SK-N-SH (cell line): ENCODE measurements around the gene RARB. TPM values are rescaled to one million over a fixed set of nuclear protein-coding genes. Genes with fewer than 3 reads are reported as not detected.

Experiments
- CTCF ChIA-PET: fragments of 300-600, 350-600 bp; formaldehyde crosslinking; extraction: SDS; loops from one replicate; lab custom pipeline; 2021; lab: Yijun Ruan, JAX
- POLR2A ChIA-PET: fragments of 350-600 bp; sonication (Branson Sonifier 250); formaldehyde crosslinking; extraction: SDS; loops from one replicate; lab custom pipeline; 2020; ENCODE audit warnings: antibody characterized with exemption, inconsistent platforms; lab: Yijun Ruan, JAX
- DNase-seq: peaks from one replicate; pipeline ENCODE4 v3.0.0; 2012
- H2AFZ ChIP-seq: fragments of 200-600 bp; sonication (generic); 2 replicates; pipeline ENCODE4 v1.8.1; 2016; ENCODE audit warnings: antibody characterized with exemption, mild to moderate bottlenecking, low read depth
- H3F3A ChIP-seq: fragments of 200-600 bp; sonication (generic); replicated peaks from 2 replicates; pipeline ENCODE3; 2016; ENCODE audit warnings: antibody characterized with exemption, mild to moderate bottlenecking; ENCODE audit not compliant: insufficient read depth
- H3K27ac ChIP-seq, 2 experiments: fragments of 200-500 bp in 1 of 2; fragments of 200-600 bp in 1 of 2; sonication (Bioruptor generic) in 1 of 2; sonication (generic), shearing (Covaris generic) in 1 of 2; 2 replicates each; pipeline versions ENCODE4 v1.5.1 to v1.6.1; 2014 to 2016; ENCODE audit warnings: low read depth in 2 of 2, inconsistent platforms in 1 of 2, low read length in 1 of 2, mild to moderate bottlenecking in 1 of 2, mixed read lengths in 1 of 2
- H3K27me3 ChIP-seq: fragments of 200-600 bp; sonication (generic), shearing (Covaris generic); 2 replicates; pipeline ENCODE4 v1.6.1; 2016; ENCODE audit warnings: mixed run types; ENCODE audit not compliant: insufficient read depth
- H3K36me3 ChIP-seq, 2 experiments: fragments of 200-500 bp in 1 of 2; fragments of 200-600 bp in 1 of 2; sonication (Bioruptor generic) in 1 of 2; sonication (generic) in 1 of 2; replicated peaks in 1 of 2; 2 replicates each; pipeline versions ENCODE3 to v1.5.1; 2014 to 2016; ENCODE audit warnings: low read length in 1 of 2, mild to moderate bottlenecking in 1 of 2; ENCODE audit not compliant: insufficient read depth in 2 of 2, control insufficient read depth in 1 of 2
- H3K4me1 ChIP-seq, 2 experiments: fragments of 200-500 bp in 1 of 2; fragments of 200-600 bp in 1 of 2; sonication (Bioruptor generic) in 1 of 2; sonication (generic), shearing (Covaris generic) in 1 of 2; 2 replicates each; pipeline versions ENCODE4 v1.5.1 to v1.6.1; 2014 to 2016; ENCODE audit warnings: low read depth in 1 of 2, low read length in 1 of 2, mixed run types in 1 of 2; ENCODE audit not compliant: insufficient read depth in 2 of 2, control insufficient read depth in 1 of 2
- H3K4me2 ChIP-seq: fragments of 200-600 bp; sonication (generic), shearing (Covaris generic); 2 replicates; pipeline ENCODE4 v1.6.1; 2017; ENCODE audit warnings: mixed run types
- H3K4me3 ChIP-seq, 2 experiments: fragments of 200-500 bp in 1 of 2; fragments of 200-600 bp in 1 of 2; sonication (Bioruptor generic) in 1 of 2; sonication (generic), shearing (Covaris generic) in 1 of 2; 2 replicates each; pipeline versions ENCODE4 v1.5.1 to v1.8.1; 2014 to 2016; ENCODE audit warnings: low read depth in 2 of 2, inconsistent platforms in 1 of 2, low read length in 1 of 2, mild to moderate bottlenecking in 1 of 2, mixed read lengths in 1 of 2, moderate library complexity in 1 of 2
- H3K79me2 ChIP-seq: fragments of 200-600 bp; sonication (generic); 2 replicates; pipeline ENCODE4 v1.8.1; 2017; ENCODE audit warnings: mild to moderate bottlenecking; ENCODE audit not compliant: insufficient read depth
- H3K9ac ChIP-seq: fragments of 200-600 bp; sonication (generic); 2 replicates; pipeline ENCODE4 v1.6.1; 2017; ENCODE audit warnings: mixed run types
- H3K9me2 ChIP-seq: fragments of 200-600 bp; sonication (generic); 2 replicates; pipeline ENCODE4 v1.6.1; 2017; ENCODE audit warnings: mixed run types
- H3K9me3 ChIP-seq: fragments of 200-600 bp; sonication (generic); 2 replicates; pipeline ENCODE4 v1.6.1; 2017; ENCODE audit warnings: mixed run types, mild to moderate bottlenecking, moderate library complexity
- H4K20me1 ChIP-seq: fragments of 200-600 bp; sonication (generic); 2 replicates; pipeline ENCODE4 v1.6.1; 2017; ENCODE audit warnings: mild to moderate bottlenecking, mixed run types; ENCODE audit not compliant: insufficient read depth
- CHD2 ChIP-seq: fragments of 150-350 bp; IDR thresholded peaks from 2 replicates; pipeline ENCODE4 v1.6.1; 2018; ENCODE audit warnings: low read length; ENCODE audit not compliant: partially characterized antibody
- CTCF ChIP-seq: fragments of 200-600 bp; sonication (generic); IDR thresholded peaks from 2 replicates; pipeline ENCODE4 v1.6.1; 2017; ENCODE audit warnings: antibody characterized with exemption, mild to moderate bottlenecking, moderate library complexity
- EP300 ChIP-seq, 2 experiments: IDR thresholded peaks; 2 replicates each; pipeline versions ENCODE4 v1.4.0 to v1.6.1; 2012; ENCODE audit warnings: borderline replicate concordance in 1 of 2, low read depth in 1 of 2, low read length in 1 of 2
- FOXJ3 ChIP-seq: sonication (generic); formaldehyde crosslinking; IDR thresholded peaks from 2 replicates; pipeline ENCODE4 v1.5.1; 2020; ENCODE audit warnings: mild to moderate bottlenecking, missing genetic modification reagents
- GABPA ChIP-seq: IDR thresholded peaks from 2 replicates; pipeline ENCODE4 v1.4.0; 2012; ENCODE audit warnings: low read depth, mild to moderate bottlenecking
- GATA2 ChIP-seq: sonication (generic); formaldehyde crosslinking; IDR thresholded peaks from 2 replicates; pipeline ENCODE4 v1.5.0; 2020; ENCODE audit warnings: mild to moderate bottlenecking, missing genetic modification reagents
- JUND ChIP-seq: IDR thresholded peaks from 2 replicates; pipeline ENCODE4 v1.4.0; 2012
- NFIC ChIP-seq: IDR thresholded peaks from 2 replicates; pipeline ENCODE4 v1.4.0; 2012; ENCODE audit warnings: borderline replicate concordance
- PBX3 ChIP-seq: IDR thresholded peaks from 2 replicates; pipeline ENCODE4; 2012
- POLR2AphosphoS5 ChIP-seq: IDR thresholded peaks from 2 replicates; pipeline ENCODE4 v1.6.1; 2012; ENCODE audit warnings: low read depth, low read length
- RFX5 ChIP-seq: IDR thresholded peaks from 2 replicates; pipeline ENCODE4 v1.6.1; 2012; ENCODE audit warnings: mild to moderate bottlenecking, improper control_type of control experiment, low read length
- RXRA ChIP-seq: IDR thresholded peaks from 2 replicates; pipeline ENCODE4 v1.4.0; 2012; ENCODE audit warnings: low read depth, mild to moderate bottlenecking, borderline replicate concordance
- SIN3A ChIP-seq: IDR thresholded peaks from 2 replicates; pipeline ENCODE4 v1.6.1; 2012; ENCODE audit warnings: low read depth, mild to moderate bottlenecking, low read length, moderate library complexity, borderline replicate concordance
- SMC3 ChIP-seq: IDR thresholded peaks from 2 replicates; pipeline ENCODE4 v1.6.1; 2012; ENCODE audit warnings: low read depth, low read length, improper control_type of control experiment
- TAF1 ChIP-seq: IDR thresholded peaks from 2 replicates; pipeline ENCODE4 v1.6.1; 2012; ENCODE audit warnings: low read depth, mild to moderate bottlenecking, low read length, moderate library complexity, borderline replicate concordance
- TCF12 ChIP-seq: IDR thresholded peaks from 2 replicates; pipeline ENCODE4 v1.4.0; 2012
- ZBTB33 ChIP-seq: IDR thresholded peaks from 2 replicates; pipeline ENCODE4 v1.4.0; 2012; ENCODE audit warnings: low read depth, borderline replicate concordance
- WGBS: methylation state at CpG from one replicate; pipeline ENCODE4 v1.1.6; 2017; ENCODE audit warnings: low lambda C conversion rate; 5-methylcytosine and 5-hydroxymethylcytosine counted together
- polyA plus RNA-seq, 3 experiments: library from polyadenylated mRNA; depleted of rRNA; stranded (reverse); fragments of >200 nt; gene quantifications; 2 replicates each; pipeline ENCODE4 v1.2.3, GENCODE V29; 2012

The RARB gene
- polyA plus RNA-seq, 1 of the 3 experiments (the other 2 are of a cell fraction): 10.7 TPM

GRCh38 chr3:25481386-25481785, 53.3 kb downstream of the RARB start:
- Histone ChIP-seq H3K9me3 (no peaks in the 10 kb centered on the region), H3K79me2 (peaks cover 57% of the 10 kb centered on the region), H3F3A (peaks cover 36% of the 10 kb centered on the region), H3K27ac (peak overlapping the region; percentile 0 to 71; a peak in 1 of 4 replicates), H3K4me2 (no peak overlapping the region), H2AFZ (no peak overlapping the region), H3K4me3 (no peak overlapping the region), H3K27me3 (no peaks in the 10 kb centered on the region), H3K36me3 (no peaks in the 10 kb centered on the region)
- WGBS: 38% methylated on average over 1 of the region's 1 CpG
- TF ChIP-seq ZBTB33 (no peak), RXRA (no peak), RFX5 (no peak), TCF12 (no peak), POLR2AphosphoS5 (no peak), SIN3A (no peak), JUND (no peak), TAF1 (no peak), GABPA (no peak), CHD2 (no peak), EP300 (IDR thresholded peaks at IDR 0.05; ENCODE audit: borderline replicate concordance in 1 of 2, low read depth in 1 of 2, low read length in 1 of 2) (no peak), GATA2 (CRISPR knock-in tag) (no peak), NFIC (no peak), PBX3 (no peak), FOXJ3 (no peak)
- TF ChIP-seq, all 33 proteins: peak for 0
- Histone ChIP-seq H3K9me2 (no peaks in the 10 kb centered on the region), H4K20me1 (no peaks in the 10 kb centered on the region), H3K9ac (no peak overlapping the region), H3K4me1 (peaks cover 50 to 58% of the 10 kb centered on the region in 2 experiments)
- CTCF ChIA-PET: interaction anchor here (0.7 to 1.8 kb wide), 5 partner anchors 9 to 708 kb away, joined by 3 to 10 read pairs (median 4); no protein-coding TSS in a partner anchor
- no peak for DNase-seq
- POLR2A ChIA-PET: interaction anchor here (0.5 kb wide), 1 partner anchor 28 kb away, joined by 5 read pairs; no protein-coding TSS in a partner anchor

GRCh38 chr3:25483456-25483855, 55.4 kb downstream of the RARB start:
- no peaks in the 10 kb centered on the region for H3K9me2 ChIP-seq
- 33% methylated on average over 1 of the region's 1 CpG for WGBS
- peaks cover 59% of the 10 kb centered on the region for H3K79me2 ChIP-seq
- H3K4me3 ChIP-seq: no peak overlapping the region
- peak; percentile 31 for DNase-seq
- H4K20me1 ChIP-seq: no peaks in the 10 kb centered on the region
- peaks cover 30% of the 10 kb centered on the region for H3F3A ChIP-seq
- H3K27ac ChIP-seq: peak overlapping the region; percentile 62 to 86
- peak overlapping the region; percentile 23; the same call in 1 of the 2 replicates for H2AFZ ChIP-seq
- peaks cover 42 to 66% of the 10 kb centered on the region in 2 experiments for H3K4me1 ChIP-seq
- H3K4me2 ChIP-seq: peak overlapping the region; percentile 52
- TF ChIP-seq EP300 (IDR thresholded peaks at IDR 0.05; ENCODE audit: borderline replicate concordance in 1 of 2, low read depth in 1 of 2, low read length in 1 of 2) (0 out of 4 replicates have a peak, but pooled peaks of 1 of the 2 experiments have one; percentile 8), FOXJ3 (no peak), JUND (no peak), CTCF (no peak), GABPA (no peak), RXRA (0 out of 2 replicates have a peak, but pooled peaks have one; percentile 36), SMC3 (no peak), GATA2 (CRISPR knock-in tag) (peak; percentile 52)
- no peaks in the 10 kb centered on the region for H3K27me3 ChIP-seq
- peak overlapping the region; percentile 60; the same call in 1 of the 2 replicates for H3K9ac ChIP-seq
- ChIA-PET POLR2A (interaction anchor here (1.1 kb wide), 1 partner anchor 9 kb away, joined by 3 read pairs; no protein-coding TSS in a partner anchor), CTCF (interaction anchor here (1.7 to 2.5 kb wide), 3 partner anchors 14 to 110 kb away, joined by 4 to 15 read pairs (median 5); partner anchors contain the start of gene RARB)
- no peaks in the 10 kb centered on the region for H3K36me3 ChIP-seq
- H3K9me3 ChIP-seq: no peaks in the 10 kb centered on the region
